ENCODE measurements around the gene GLT8D1.

The GLT8D1 gene

DNA sequence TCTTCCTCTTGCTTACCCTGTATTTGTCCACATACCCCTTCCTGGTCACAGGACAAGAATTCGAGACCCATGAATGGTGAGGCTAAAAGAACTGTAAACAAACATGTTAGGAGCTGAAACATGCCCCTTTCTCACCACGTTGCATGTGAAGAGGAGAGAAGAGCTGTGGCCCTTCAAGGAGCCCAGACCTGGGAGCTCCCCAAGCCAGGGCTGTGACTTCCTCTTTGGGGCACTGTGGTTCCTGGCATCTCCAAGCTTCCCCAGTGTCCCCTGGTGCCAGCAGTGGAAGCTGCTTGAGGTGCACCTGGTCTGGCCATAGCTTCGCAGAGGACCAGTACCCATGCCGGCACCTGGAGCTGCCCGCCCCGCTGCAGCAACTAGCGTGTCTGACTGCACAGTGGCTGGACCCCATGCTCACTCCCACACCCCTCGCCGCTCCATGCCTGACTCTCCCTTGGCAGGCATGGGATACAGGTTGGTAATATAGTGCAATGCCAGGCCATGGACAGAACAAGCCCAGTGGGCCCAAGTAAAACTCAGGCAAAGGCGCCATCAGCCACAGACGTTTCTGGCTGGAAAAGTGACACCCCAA is 10.2 kb upstream of the GLT8D1 start:
- Histone ChIP-seq H3K4me1 (no peaks in the 10 kb centered on the region), H3K4me3 (ENCODE audit: low read depth, low read length) (no peak overlapping the region), H3K27me3 (no peaks in the 10 kb centered on the region), H3K9me3 (no peaks in the 10 kb centered on the region), H3K36me3 (no peaks in the 10 kb centered on the region; the same call in 1 of the 2 replicates)
- DNase-seq: no peak
- TF ChIP-seq, protein P1, sequence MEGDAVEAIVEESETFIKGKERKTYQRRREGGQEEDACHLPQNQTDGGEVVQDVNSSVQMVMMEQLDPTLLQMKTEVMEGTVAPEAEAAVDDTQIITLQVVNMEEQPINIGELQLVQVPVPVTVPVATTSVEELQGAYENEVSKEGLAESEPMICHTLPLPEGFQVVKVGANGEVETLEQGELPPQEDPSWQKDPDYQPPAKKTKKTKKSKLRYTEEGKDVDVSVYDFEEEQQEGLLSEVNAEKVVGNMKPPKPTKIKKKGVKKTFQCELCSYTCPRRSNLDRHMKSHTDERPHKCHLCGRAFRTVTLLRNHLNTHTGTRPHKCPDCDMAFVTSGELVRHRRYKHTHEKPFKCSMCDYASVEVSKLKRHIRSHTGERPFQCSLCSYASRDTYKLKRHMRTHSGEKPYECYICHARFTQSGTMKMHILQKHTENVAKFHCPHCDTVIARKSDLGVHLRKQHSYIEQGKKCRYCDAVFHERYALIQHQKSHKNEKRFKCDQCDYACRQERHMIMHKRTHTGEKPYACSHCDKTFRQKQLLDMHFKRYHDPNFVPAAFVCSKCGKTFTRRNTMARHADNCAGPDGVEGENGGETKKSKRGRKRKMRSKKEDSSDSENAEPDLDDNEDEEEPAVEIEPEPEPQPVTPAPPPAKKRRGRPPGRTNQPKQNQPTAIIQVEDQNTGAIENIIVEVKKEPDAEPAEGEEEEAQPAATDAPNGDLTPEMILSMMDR (IDR thresholded peaks at IDR 0.05; ENCODE audit: low read depth, low read length): no peak

DNA sequence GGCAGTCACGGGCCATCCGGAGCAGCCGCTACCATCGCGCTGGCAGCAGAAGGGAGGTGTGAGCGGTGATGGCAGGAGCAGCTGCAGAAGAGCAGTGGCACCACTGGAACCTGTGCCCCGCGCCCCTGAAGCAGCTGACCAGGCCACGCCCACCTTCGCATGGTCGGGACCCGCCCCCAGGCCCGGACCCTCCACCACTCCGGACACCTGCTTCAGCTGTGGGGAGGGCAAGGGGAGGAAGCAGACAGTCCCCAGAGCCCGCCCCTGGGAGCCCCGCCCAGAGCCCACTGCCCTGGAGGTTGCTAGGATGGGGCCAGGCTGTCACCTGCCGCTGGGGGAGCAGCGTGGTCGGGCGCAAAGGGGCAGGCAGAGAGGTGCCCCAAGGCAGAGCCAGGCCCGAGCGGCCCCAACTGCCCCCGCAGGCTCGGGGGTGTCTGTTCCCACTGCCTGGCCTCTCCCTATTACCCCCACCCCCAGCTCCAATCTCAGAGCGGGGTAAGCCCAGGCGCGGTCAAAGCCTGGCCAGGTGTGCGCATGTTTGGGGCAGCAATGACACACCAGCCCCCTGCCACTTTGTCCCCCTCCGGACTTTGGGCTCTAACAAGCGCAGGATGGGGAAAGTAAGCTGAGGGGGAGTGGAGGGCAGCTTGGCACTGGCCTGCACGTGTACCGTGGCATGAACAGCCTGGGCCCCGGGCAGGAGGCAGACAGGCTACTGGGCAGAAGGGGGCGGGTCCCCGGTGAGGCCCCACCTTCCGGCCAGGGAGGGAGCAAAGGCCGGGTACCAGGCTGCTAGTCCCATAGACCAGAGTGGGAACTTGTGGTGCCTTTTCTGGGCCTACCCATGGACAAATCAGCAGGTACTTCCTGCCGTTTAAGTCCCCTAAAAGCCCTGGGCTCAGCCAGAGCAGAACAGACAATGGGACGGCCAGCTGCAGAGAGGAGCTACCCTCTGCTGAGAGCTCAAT is 9.0 kb upstream of the GLT8D1 start:
- DNase-seq: no peak
- no peaks in the 10 kb centered on the region for H3K9me3 ChIP-seq
- H3K36me3 ChIP-seq: no peaks in the 10 kb centered on the region; the same call in 1 of the 2 replicates
- no peaks in the 10 kb centered on the region for H3K27me3 ChIP-seq
- TF ChIP-seq, protein P1 (IDR thresholded peaks at IDR 0.05; ENCODE audit: low read depth, low read length): no peak
- no peak overlapping the region for H3K4me3 ChIP-seq (ENCODE audit: low read depth, low read length)
- H3K4me1 ChIP-seq: no peaks in the 10 kb centered on the region

DNA sequence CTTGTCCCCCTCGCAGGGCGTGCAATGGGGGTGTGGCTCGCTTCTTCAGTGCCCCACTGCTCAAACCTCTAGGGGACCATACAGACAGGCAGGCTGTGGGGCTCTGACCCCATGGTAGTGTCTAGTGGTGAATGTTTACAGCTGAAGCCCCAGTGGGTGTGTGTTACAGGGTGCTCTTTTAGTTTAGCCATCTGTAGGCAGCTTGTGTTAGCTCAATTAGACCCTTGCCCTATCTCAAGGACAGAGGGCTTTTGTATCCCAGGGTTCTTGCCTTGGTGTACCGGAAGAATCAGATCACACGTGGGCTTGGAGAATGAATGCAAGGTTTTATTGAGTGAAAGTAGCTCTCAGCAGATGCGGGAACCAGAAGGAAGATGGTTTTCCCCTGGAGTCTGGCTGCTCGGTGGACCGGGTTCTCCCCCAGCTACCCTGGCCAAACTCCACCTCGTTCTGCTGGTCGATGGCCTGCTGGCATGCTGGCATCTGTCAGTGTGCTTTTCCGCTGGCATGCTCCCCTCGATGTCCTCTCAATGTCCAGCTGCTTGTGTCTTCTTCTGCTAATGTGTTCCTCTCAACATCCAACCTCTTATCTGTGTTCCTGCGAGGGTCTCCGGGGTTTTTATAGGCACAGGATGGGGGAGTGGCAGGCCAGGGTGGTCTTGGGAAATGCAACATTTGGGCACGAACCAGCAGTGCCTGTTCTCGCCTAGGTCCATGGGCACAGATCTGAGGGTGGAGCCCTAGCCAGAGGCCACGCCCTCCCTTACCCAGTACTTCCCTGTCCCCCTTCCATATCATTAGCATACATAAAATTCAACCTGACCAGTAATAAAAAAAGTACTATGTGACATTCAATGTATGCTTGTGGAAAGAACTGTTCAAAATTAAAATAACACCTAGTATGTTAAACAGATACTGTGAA is 7.0 kb upstream of the GLT8D1 start:
- H3K9me3 ChIP-seq: no peaks in the 10 kb centered on the region
- H3K4me1 ChIP-seq: no peaks in the 10 kb centered on the region
- no peak overlapping the region for H3K4me3 ChIP-seq (ENCODE audit: low read depth, low read length)
- TF ChIP-seq, protein P1 (IDR thresholded peaks at IDR 0.05; ENCODE audit: low read depth, low read length): no peak
- H3K27me3 ChIP-seq: no peaks in the 10 kb centered on the region
- H3K36me3 ChIP-seq: no peaks in the 10 kb centered on the region; the same call in none of the 2 replicates
- no peak for DNase-seq

DNA sequence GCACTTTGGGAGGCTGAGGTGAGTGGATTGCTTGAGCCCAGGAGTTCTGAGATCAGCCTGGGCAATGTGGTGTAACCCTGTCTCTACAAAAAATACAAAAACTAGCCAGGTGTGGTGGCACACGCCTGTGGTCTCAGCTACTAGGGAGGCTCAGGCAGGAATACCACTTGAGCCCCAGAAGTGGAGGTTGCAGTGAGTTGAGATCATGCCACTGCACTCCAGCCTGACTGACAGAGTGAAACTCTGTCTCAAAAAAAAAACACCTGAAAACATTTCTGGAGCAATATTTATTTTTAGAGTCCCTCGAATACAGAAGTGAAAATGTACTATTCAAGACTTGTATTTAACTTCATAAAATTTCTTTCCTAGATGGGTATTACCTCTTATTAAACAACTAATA is 4.9 kb upstream of the GLT8D1 start:
- Histone ChIP-seq H3K4me3 (ENCODE audit: low read depth, low read length) (no peak overlapping the region), H3K9me3 (no peaks in the 10 kb centered on the region), H3K36me3 (no peaks in the 10 kb centered on the region; the same call in none of the 2 replicates), H3K4me1 (no peaks in the 10 kb centered on the region), H3K27me3 (no peaks in the 10 kb centered on the region)
- TF ChIP-seq, protein P1 (IDR thresholded peaks at IDR 0.05; ENCODE audit: low read depth, low read length): no peak
- no peak for DNase-seq

DNA sequence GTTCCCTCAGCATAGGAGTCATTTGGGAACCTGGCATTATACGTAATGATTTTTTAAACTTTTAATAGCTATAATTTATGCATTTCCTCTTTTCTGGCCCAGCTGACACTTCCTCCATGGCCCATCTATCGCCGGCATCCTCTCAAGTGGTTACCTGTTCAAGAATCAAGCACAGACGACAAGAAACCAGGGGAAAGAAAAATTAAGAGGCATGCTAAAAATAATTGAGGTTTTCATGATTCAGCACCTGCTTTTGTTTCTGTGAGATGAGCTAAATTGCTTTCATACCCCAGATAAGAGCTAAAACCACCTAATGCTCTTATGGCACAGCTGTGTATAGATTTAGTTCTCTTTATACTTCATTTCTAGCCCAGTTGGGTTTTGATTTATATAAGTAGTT is 2.0 kb upstream of the GLT8D1 start:
- no peak overlapping the region for H3K4me3 ChIP-seq (ENCODE audit: low read depth, low read length)
- H3K27me3 ChIP-seq: no peaks in the 10 kb centered on the region
- TF ChIP-seq, protein P1 (IDR thresholded peaks at IDR 0.05; ENCODE audit: low read depth, low read length): no peak
- no peaks in the 10 kb centered on the region for H3K9me3 ChIP-seq
- DNase-seq: no peak
- no peaks in the 10 kb centered on the region; the same call in none of the 2 replicates for H3K36me3 ChIP-seq
- H3K4me1 ChIP-seq: no peaks in the 10 kb centered on the region

Measured in BE2C (cell line).